ENCODE data around the gene TYW1. TPM values are rescaled to one million over a fixed set of nuclear protein-coding genes. Genes with fewer than 3 reads are reported as not detected.
"Not testable (repeated sequence)": the region's sequence is repeated elsewhere in the genome, so short reads cannot be mapped to it uniquely, and the experiment has no call there.

The TYW1 gene
- total RNA-seq, 5 donors from 2014 or later (not counting 1 experiment from before 2014, with no cell fraction given): 20.1 to 26.7 (median 22.7) TPM

DNA sequence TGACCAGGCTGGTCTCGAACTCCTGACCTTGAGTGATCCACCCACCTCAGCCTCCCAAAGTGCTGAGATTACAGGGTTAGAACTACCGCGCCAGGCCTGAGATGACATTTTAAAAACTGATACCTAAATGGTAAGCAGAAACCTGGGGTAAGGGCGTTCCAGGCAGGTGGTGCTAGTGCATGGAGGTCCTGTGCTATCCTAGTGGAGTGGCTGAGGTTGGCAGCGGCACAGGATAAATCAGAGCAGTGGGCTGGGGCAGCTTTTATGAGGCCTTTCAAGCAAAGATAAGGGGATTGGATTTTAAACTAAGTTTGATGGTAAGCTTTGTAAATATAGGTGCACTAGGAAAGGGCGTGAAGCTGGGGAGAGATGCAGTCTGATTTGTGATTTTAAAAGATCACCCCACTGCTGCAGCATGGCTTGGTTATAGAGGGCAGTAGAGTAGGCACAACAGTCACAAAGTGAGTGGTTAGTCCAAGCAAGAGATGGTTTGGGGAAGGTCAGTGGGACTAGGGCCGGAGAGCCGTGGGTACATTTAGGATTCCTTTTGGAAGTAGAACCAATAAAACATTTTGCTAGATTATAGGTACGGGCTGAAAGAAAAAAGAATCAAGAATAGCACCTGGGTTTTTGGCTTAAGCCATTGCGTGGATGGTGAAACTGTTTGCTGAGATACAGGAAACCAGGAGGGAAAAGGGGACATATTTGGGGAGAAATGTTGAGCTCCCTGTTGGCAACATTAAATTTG is 188.5 kb downstream of the TYW1 start:
- H3K9me3 ChIP-seq; H3K9me3 Mint-ChIP-seq; H3K27me3 Mint-ChIP-seq; H3K4me3 ChIP-seq (ENCODE audit: control insufficient read depth in 1 of 2, extremely low read depth in 1 of 2, low read length in 1 of 2); ATAC-seq (replicated peaks in 1 of 4); DNase-seq; H3K27me3 ChIP-seq (replicated peaks in 1 of 2; ENCODE audit: control insufficient read depth in 2 of 2, extremely low read depth in 1 of 2, insufficient read depth in 2 of 2, low read length in 1 of 2); H3K4me1 ChIP-seq (ENCODE audit: control insufficient read depth in 1 of 2, extremely low read depth in 1 of 2, insufficient read depth in 2 of 2, low read length in 2 of 2); H3K27ac ChIP-seq (ENCODE audit: low read length); CTCF ChIA-PET; H3K36me3 ChIP-seq (ENCODE audit: control insufficient read depth in 2 of 2, extremely low read depth in 1 of 2, insufficient read depth in 1 of 2, low read length in 1 of 2); POLR2A ChIA-PET: not testable (repeated sequence)
- peaks cover 13% of the 10 kb centered on the region for H3K36me3 Mint-ChIP-seq
- WGBS (ENCODE audit: insufficient coverage): 95% methylated on average over 2 of the region's 10 CpGs
- peak overlapping the region; percentile 22 to 58 for H3K27ac Mint-ChIP-seq
- H3K4me1 Mint-ChIP-seq: peaks cover 7 to 25% (median 22%) of the 10 kb centered on the region in 3 donors
- peak overlapping the region in 2 of 3 donors; percentile 15 to 24 for H3K4me3 Mint-ChIP-seq

DNA sequence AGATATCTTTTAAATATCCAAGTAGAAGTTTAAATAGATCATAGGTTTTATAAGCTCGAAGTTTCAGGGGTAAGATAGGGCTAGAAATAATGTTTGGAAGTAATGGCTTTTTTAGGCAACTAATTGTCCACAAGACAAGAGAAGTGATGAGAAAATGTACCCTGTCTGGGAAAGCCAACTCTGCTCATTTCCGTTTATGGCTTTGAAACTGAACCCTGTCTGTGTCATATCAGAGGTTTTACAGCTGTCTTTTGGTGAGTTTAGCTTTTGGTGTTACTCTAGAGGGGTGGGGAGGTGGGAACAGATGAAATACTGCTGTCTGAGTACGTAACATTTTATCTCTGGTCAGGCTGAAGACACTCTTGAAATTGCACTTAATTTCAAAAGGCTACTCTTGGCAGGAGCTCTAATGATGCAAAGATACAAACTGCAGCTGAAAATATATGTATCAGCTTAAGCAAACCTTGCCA is 189.1 kb downstream of the TYW1 start:
- H3K27me3 ChIP-seq (replicated peaks in 1 of 2; ENCODE audit: control insufficient read depth in 2 of 2, extremely low read depth in 1 of 2, insufficient read depth in 2 of 2, low read length in 1 of 2); CTCF ChIA-PET; H3K27ac ChIP-seq (ENCODE audit: low read length): not testable (repeated sequence)

DNA sequence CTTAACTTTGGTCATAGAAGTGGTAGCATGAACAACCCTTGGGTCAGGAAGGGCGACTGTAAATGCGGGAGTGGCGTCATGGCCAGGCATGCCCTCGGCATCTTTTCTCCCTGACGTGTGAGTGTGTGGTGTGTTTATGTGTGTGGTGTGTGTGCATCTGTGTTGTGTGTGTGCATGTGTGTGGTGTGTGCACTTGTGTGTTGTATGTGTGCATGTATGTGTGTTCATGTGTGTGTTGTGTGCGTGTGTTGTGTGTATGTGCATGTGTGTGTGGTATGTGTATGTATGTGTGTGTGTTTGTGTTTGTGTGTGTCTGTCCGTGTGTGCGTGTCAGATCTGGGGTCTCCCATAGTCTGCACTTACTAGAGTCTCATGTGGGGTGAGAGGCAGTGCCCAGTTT is 192.5 kb downstream of the TYW1 start:
- WGBS (ENCODE audit: insufficient coverage): 100% methylated on average over 4 of the region's 8 CpGs
- H3K27ac ChIP-seq (ENCODE audit: low read length); H3K27me3 ChIP-seq (replicated peaks in 1 of 2; ENCODE audit: control insufficient read depth in 2 of 2, extremely low read depth in 1 of 2, insufficient read depth in 2 of 2, low read length in 1 of 2); H3K4me1 ChIP-seq (ENCODE audit: control insufficient read depth in 1 of 2, extremely low read depth in 1 of 2, insufficient read depth in 2 of 2, low read length in 2 of 2); H3K9me3 ChIP-seq; DNase-seq; H3K36me3 ChIP-seq (ENCODE audit: control insufficient read depth in 2 of 2, extremely low read depth in 1 of 2, insufficient read depth in 1 of 2, low read length in 1 of 2); H3K4me3 Mint-ChIP-seq; CTCF ChIA-PET; ATAC-seq (replicated peaks in 1 of 4); H3K4me3 ChIP-seq (ENCODE audit: control insufficient read depth in 1 of 2, extremely low read depth in 1 of 2, low read length in 1 of 2); POLR2A ChIA-PET; H3K9me3 Mint-ChIP-seq; H3K27me3 Mint-ChIP-seq: not testable (repeated sequence)
- Mint-ChIP-seq H3K4me1 (peaks cover 19 to 50% (median 44%) of the 10 kb centered on the region in 3 donors), H3K27ac (peak overlapping the region in 1 of 2 donors; percentile 49), H3K36me3 (peaks cover 14% of the 10 kb centered on the region)

More for the DNA sequence above, 189.1 kb downstream of the TYW1 start:
- peaks cover 13 to 31% (median 28%) of the 10 kb centered on the region in 3 donors for H3K4me1 Mint-ChIP-seq
- ATAC-seq (replicated peaks in 1 of 4); H3K9me3 ChIP-seq; H3K27me3 Mint-ChIP-seq; H3K4me3 ChIP-seq (ENCODE audit: control insufficient read depth in 1 of 2, extremely low read depth in 1 of 2, low read length in 1 of 2); H3K4me1 ChIP-seq (ENCODE audit: control insufficient read depth in 1 of 2, extremely low read depth in 1 of 2, insufficient read depth in 2 of 2, low read length in 2 of 2); H3K9me3 Mint-ChIP-seq; DNase-seq; H3K27ac Mint-ChIP-seq; POLR2A ChIA-PET; H3K36me3 ChIP-seq (ENCODE audit: control insufficient read depth in 2 of 2, extremely low read depth in 1 of 2, insufficient read depth in 1 of 2, low read length in 1 of 2): not testable (repeated sequence)
- H3K36me3 Mint-ChIP-seq: peaks cover 18% of the 10 kb centered on the region
- WGBS (ENCODE audit: insufficient coverage): no CpG with 5 or more reads among the region's 3 CpGs
- peak overlapping the region in 1 of 3 donors; percentile 15 for H3K4me3 Mint-ChIP-seq

DNA sequence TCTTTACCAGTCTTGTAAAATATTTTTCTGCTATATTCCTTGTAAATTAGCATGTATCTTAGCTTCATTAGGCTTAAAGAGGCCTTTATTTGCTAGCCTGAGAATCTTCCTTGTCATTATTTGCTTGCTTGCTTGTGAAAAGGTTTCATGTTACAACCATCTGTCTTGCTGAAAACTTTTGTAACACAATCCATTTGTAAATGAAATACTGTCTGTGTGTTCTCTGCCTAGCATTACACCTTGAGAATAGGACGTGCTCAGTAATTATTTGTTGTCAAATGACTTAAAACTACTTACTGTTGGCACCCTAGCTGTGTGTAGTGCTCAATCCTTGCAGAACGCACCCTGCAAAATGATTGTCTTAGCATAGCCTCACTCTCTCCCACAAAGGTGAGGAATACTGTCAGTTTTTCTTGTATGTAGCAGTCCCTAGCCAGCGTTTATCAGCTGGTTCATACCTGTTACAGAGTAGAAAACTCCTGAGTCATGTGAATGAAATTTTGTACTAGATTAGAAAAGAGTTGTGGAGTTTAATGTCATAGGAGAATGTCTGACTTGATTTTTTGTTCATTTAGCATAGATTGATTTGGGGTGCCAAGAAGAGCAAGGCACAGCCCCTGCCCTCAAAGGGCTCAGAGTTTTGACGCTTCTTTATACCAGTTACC is 193.3 kb downstream of the TYW1 start:
- H3K4me1 ChIP-seq (ENCODE audit: control insufficient read depth in 1 of 2, extremely low read depth in 1 of 2, insufficient read depth in 2 of 2, low read length in 2 of 2); H3K36me3 ChIP-seq (ENCODE audit: control insufficient read depth in 2 of 2, extremely low read depth in 1 of 2, insufficient read depth in 1 of 2, low read length in 1 of 2); H3K9me3 ChIP-seq; H3K4me3 ChIP-seq (ENCODE audit: control insufficient read depth in 1 of 2, extremely low read depth in 1 of 2, low read length in 1 of 2); DNase-seq; ATAC-seq (replicated peaks in 1 of 4); H3K4me3 Mint-ChIP-seq; CTCF ChIA-PET; POLR2A ChIA-PET; H3K27me3 Mint-ChIP-seq; H3K9me3 Mint-ChIP-seq; H3K27ac ChIP-seq (ENCODE audit: low read length); H3K27me3 ChIP-seq (replicated peaks in 1 of 2; ENCODE audit: control insufficient read depth in 2 of 2, extremely low read depth in 1 of 2, insufficient read depth in 2 of 2, low read length in 1 of 2): not testable (repeated sequence)
- Mint-ChIP-seq H3K36me3 (peaks cover 13% of the 10 kb centered on the region), H3K4me1 (peaks cover 18 to 45% (median 40%) of the 10 kb centered on the region in 3 donors), H3K27ac (peak overlapping the region in 1 of 2 donors; percentile 1)
- WGBS (ENCODE audit: insufficient coverage): 49% methylated on average over 2 of the region's 4 CpGs

DNA sequence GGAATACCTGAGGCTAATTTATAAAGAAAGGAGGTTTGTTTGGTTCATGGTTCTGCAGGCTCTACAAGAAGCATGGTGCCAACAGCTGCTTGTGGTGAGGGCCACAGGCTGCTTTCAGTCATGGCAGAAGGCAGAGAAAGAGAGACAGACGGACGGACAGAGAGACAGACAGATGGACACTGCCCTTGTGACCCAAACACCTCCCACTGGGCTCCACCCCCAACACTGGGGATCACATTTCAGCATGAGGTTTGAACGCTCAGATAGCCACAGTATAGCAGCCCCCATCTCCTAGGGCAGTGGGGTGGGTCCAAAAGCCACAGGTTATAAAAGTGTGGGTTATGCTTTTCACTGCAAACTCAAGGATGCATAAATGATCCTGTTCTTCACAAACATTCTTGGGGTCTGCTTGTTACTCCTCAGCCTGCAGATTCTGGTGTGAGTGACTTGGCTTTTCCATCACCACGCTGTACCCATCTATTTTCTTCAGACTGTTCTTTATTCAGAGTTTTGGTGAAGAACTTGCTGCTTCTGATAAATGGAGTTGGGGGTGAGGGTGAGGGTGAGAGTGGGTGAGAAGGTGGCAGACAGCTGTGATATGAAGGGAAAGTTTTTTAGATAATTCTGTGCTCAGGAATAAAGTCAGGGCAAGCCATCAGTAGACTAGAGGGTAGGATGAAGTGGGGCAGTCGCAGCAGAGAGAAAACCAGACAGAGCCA is 194.5 kb downstream of the TYW1 start:
- H3K9me3 ChIP-seq; H3K27me3 ChIP-seq (replicated peaks in 1 of 2; ENCODE audit: control insufficient read depth in 2 of 2, extremely low read depth in 1 of 2, insufficient read depth in 2 of 2, low read length in 1 of 2); H3K4me3 ChIP-seq (ENCODE audit: control insufficient read depth in 1 of 2, extremely low read depth in 1 of 2, low read length in 1 of 2); CTCF ChIA-PET; H3K27ac ChIP-seq (ENCODE audit: low read length); H3K4me3 Mint-ChIP-seq; H3K9me3 Mint-ChIP-seq; H3K4me1 ChIP-seq (ENCODE audit: control insufficient read depth in 1 of 2, extremely low read depth in 1 of 2, insufficient read depth in 2 of 2, low read length in 2 of 2); POLR2A ChIA-PET; H3K36me3 ChIP-seq (ENCODE audit: control insufficient read depth in 2 of 2, extremely low read depth in 1 of 2, insufficient read depth in 1 of 2, low read length in 1 of 2); ATAC-seq (replicated peaks in 1 of 4); DNase-seq; H3K27me3 Mint-ChIP-seq: not testable (repeated sequence)
- peaks cover 14 to 36% (median 33%) of the 10 kb centered on the region in 3 donors for H3K4me1 Mint-ChIP-seq
- WGBS (ENCODE audit: insufficient coverage): no CpG with 5 or more reads among the region's 5 CpGs
- H3K27ac Mint-ChIP-seq: peak overlapping the region in 1 of 2 donors; percentile 72
- H3K36me3 Mint-ChIP-seq: peaks cover 25% of the 10 kb centered on the region

DNA sequence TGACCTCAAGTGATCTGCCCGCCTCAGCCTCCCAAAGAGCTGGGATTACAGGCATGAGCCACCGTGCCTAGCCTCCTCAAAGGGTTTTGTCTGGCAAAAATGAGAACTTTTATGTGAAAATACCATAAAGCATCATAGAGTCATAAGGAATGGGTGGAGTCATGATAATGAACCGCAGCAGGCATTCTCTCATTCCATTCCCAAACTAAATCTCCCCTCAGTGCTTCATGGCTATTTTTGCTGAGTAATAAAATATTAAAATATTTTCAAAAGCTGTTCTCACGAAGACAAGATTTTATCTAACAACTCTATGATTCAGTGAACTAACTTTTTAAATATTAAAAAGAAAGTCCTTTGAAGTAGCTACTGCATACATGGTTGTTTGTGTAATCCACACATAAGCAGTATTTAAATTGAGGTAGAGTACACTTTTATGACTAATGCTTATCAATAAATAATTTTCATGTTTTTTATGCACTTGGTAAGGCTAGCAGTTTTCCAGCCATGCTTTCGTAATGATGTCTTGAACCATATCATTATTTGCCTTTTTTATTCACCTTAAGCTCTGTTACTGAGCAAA is 195.6 kb downstream of the TYW1 start:
- peaks cover 14 to 36% (median 33%) of the 10 kb centered on the region in 3 donors for H3K4me1 Mint-ChIP-seq
- H3K4me3 Mint-ChIP-seq; DNase-seq; H3K4me3 ChIP-seq (ENCODE audit: control insufficient read depth in 1 of 2, extremely low read depth in 1 of 2, low read length in 1 of 2); H3K9me3 ChIP-seq; H3K27ac ChIP-seq (ENCODE audit: low read length); H3K4me1 ChIP-seq (ENCODE audit: control insufficient read depth in 1 of 2, extremely low read depth in 1 of 2, insufficient read depth in 2 of 2, low read length in 2 of 2); CTCF ChIA-PET; H3K9me3 Mint-ChIP-seq; H3K27ac Mint-ChIP-seq; POLR2A ChIA-PET; H3K36me3 ChIP-seq (ENCODE audit: control insufficient read depth in 2 of 2, extremely low read depth in 1 of 2, insufficient read depth in 1 of 2, low read length in 1 of 2); H3K27me3 ChIP-seq (replicated peaks in 1 of 2; ENCODE audit: control insufficient read depth in 2 of 2, extremely low read depth in 1 of 2, insufficient read depth in 2 of 2, low read length in 1 of 2); ATAC-seq (replicated peaks in 1 of 4); H3K27me3 Mint-ChIP-seq: not testable (repeated sequence)
- no CpG with 5 or more reads among the region's 5 CpGs for WGBS (ENCODE audit: insufficient coverage)
- peaks cover 32% of the 10 kb centered on the region for H3K36me3 Mint-ChIP-seq
